Hepatocyte (in vitro differentiated cells): Measurements from ENCODE around the gene XPO4. TPM values are rescaled to one million over a fixed set of nuclear protein-coding genes. Genes with fewer than 3 reads are reported as not detected.
"Not testable (repeated sequence)": the region's sequence is repeated elsewhere in the genome, so short reads cannot be mapped to it uniquely, and the experiment has no call there.

ENCODE experiments used
- DNase-seq: peaks from one replicate; pipeline ENCODE4 v3.0.0-alpha.2; 2016; ENCODE audit warnings: low spot score
- H2AFZ ChIP-seq: fragments of 200-600 bp; sonication (generic); 2 replicates; pipeline ENCODE4 v1.6.0; 2016; ENCODE audit warnings: antibody characterized with exemption, mild to moderate bottlenecking
- H3K27ac ChIP-seq: fragments of 200-600 bp; sonication (generic); 2 replicates; pipeline ENCODE4 v1.5.1; 2016; ENCODE audit warnings: mild to moderate bottlenecking
- H3K27me3 ChIP-seq: fragments of 200-600 bp; sonication (generic); 2 replicates; pipeline ENCODE4 v1.6.1; 2016
- H3K36me3 ChIP-seq: fragments of 200-600 bp; sonication (generic); replicated peaks from 2 replicates; pipeline ENCODE4 v1.5.1; 2016; ENCODE audit warnings: low read depth; ENCODE audit not compliant: insufficient read depth
- H3K4me1 ChIP-seq: fragments of 200-600 bp; sonication (generic); 2 replicates; pipeline ENCODE4 v1.5.1; 2016; ENCODE audit warnings: mild to moderate bottlenecking, moderate library complexity; ENCODE audit not compliant: insufficient read depth
- H3K4me2 ChIP-seq: fragments of 200-600 bp; sonication (generic); 2 replicates; pipeline ENCODE4 v1.6.0; 2016
- H3K4me3 ChIP-seq: fragments of 200-600 bp; sonication (generic); 2 replicates; pipeline ENCODE4 v1.5.1; 2016; ENCODE audit warnings: mild to moderate bottlenecking
- H3K79me2 ChIP-seq: fragments of 200-600 bp; sonication (generic); 2 replicates; pipeline ENCODE4 v1.6.0; 2017; ENCODE audit warnings: mild to moderate bottlenecking
- H3K9me2 ChIP-seq: fragments of 200-600 bp; sonication (generic); replicated peaks from 2 replicates; pipeline ENCODE4 v1.6.0; 2017; ENCODE audit warnings: mild to moderate bottlenecking; ENCODE audit not compliant: insufficient read depth
- H3K9me3 ChIP-seq: fragments of 200-600 bp; sonication (generic); 2 replicates; pipeline ENCODE4 v1.5.1; 2016; ENCODE audit warnings: low read depth, mild to moderate bottlenecking
- H4K20me1 ChIP-seq: fragments of 200-600 bp; sonication (generic); 2 replicates; pipeline ENCODE4 v1.6.0; 2016; ENCODE audit warnings: mild to moderate bottlenecking; ENCODE audit not compliant: insufficient read depth, poor library complexity, severe bottlenecking
- CTCF ChIP-seq: fragments of 200-600 bp; sonication (generic); IDR thresholded peaks from 2 replicates; pipeline ENCODE4 v1.5.1; 2016; ENCODE audit warnings: antibody characterized with exemption, mild to moderate bottlenecking; ENCODE audit not compliant: poor library complexity
- EZH2 ChIP-seq: fragments of 200-600 bp; sonication (generic); IDR thresholded peaks from 2 replicates; pipeline ENCODE4 v1.6.1; 2016; ENCODE audit warnings: antibody characterized with exemption, mild to moderate bottlenecking, borderline replicate concordance
- EZH2phosphoT487 ChIP-seq: fragments of 200-600 bp; sonication (generic); IDR thresholded peaks from one replicate; pipeline ENCODE4 v1.6.1; 2018; ENCODE audit warnings: antibody characterized with exemption, mild to moderate bottlenecking, low read depth, moderate library complexity; ENCODE audit not compliant: unreplicated experiment, severe bottlenecking
- WGBS: methylation state at CpG from one replicate; pipeline ENCODE4 v1.1.6; 2016; ENCODE audit warnings: low lambda C conversion rate; ENCODE audit errors: missing lambda C conversion rate; 5-methylcytosine and 5-hydroxymethylcytosine counted together
- polyA plus RNA-seq: library from polyadenylated mRNA; unstranded; fragments of >200 nt; fragmentation: Nextera tagmentation; extraction: Ambion mirVana; gene quantifications from 2 replicates; pipeline ENCODE4 v1.2.1, GENCODE V29; 2016
- total RNA-seq: library from RNA; depleted of rRNA; stranded (reverse); fragments of >200 nt; gene quantifications from 2 replicates; pipeline ENCODE4 v1.2.3, GENCODE V29; 2014

Gene XPO4
- 15.7 and 20.7 TPM in 2 replicates for total RNA-seq
- 3.4 and 5.4 TPM in 2 replicates for polyA plus RNA-seq

DNA sequence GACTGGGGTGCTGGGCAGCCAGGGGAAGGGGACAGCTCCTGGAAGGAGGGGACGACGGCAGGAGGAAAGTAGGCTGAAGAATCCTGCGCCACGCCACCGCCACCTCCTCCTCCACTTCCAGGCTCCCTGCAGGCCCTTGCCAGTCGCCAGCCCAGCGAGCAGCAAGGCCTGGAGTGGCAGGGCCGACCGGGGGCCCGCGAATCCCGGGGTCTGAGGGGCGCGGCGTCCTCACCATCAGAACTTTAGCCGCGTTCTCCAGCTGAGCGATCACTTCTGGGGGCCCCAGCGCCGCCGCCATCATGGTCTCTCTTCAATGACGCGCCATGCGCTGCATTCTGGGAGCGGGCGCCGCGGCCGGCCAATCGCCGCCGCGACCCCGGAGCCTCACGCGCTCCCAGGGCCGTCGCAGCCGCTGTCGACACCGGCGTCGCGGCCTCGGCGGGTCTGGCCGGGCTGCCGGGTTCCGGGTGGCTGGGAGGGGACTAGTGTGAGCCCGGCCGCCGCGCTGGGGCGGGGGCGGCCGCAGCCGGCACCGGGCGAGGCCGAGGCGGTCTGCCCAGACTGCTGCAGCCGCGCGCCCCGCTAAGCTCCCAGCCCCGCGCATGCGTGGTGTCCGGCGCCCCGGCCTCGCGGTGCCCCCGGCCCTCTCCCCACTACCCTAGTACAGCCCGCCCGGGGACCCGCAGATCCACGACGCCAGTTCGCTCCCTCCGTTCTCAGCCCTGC, at the start of gene XPO4:
Gene XPO4, minus strand, starts transcription at position 309 of the 726 bp plus-strand sequence. Its CDS starts 8 bp downstream, at position 301.
- peak within 1 kb of the TSS; percentile 88 for H2AFZ ChIP-seq

DNA sequence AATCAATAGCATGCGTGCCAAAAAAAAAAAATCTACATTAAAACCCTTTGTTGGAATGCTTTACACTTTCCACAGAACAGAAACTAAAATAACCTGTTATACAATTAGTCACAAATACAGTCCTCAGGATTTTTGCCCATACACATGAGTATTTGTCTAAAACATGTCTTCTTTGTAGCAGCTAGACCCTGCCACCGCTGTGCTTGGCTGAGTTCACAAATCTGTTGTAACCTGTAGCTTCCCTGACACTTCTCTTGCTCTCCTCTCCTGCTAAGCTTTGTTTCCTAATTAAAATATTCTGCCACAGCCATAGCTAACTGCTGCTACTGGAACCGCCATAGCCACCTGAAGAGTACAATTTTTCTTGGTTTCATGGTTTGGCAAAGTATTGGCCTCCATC, 45.5 kb upstream of the XPO4 start:
- not testable (repeated sequence) for H2AFZ ChIP-seq, H3K4me2 ChIP-seq, DNase-seq, H3K36me3 ChIP-seq, H3K79me2 ChIP-seq, H3K9me3 ChIP-seq, H3K9me2 ChIP-seq, H4K20me1 ChIP-seq, H3K27ac ChIP-seq, H3K4me3 ChIP-seq, H3K4me1 ChIP-seq, H3K27me3 ChIP-seq
- WGBS = 90% methylated on average over 3 of the region's 3 CpGs

More for the DNA sequence above, at the start of gene XPO4:
- H3K79me2 ChIP-seq = peaks cover 43% of the 10 kb centered on the region
- peak within 1 kb of the TSS; percentile 83 for H3K4me3 ChIP-seq
- no peaks in the 10 kb centered on the region for H3K4me1 ChIP-seq
- H3K27ac ChIP-seq = peak within 1 kb of the TSS; percentile 99
- no peaks in the 10 kb centered on the region for H3K36me3 ChIP-seq
- no peaks in the 10 kb centered on the region for H3K9me3 ChIP-seq
- H4K20me1 ChIP-seq = no peaks in the 10 kb centered on the region
- DNase-seq = peak; percentile 93
- H3K4me2 ChIP-seq = peak within 1 kb of the TSS; percentile 89
- no peaks in the 10 kb centered on the region for H3K9me2 ChIP-seq
- TF ChIP-seq EZH2 (no peak), EZH2phosphoT487 (no peak), CTCF (no peak)
- no peaks in the 10 kb centered on the region for H3K27me3 ChIP-seq
- under 1% methylated on average over 55 of the region's 81 CpGs for WGBS

GRCh38 chr13:20945952-20946383, 43.4 kb upstream of the XPO4 start:
- H3K27ac ChIP-seq = no peak overlapping the region
- no peaks in the 10 kb centered on the region for H3K9me3 ChIP-seq
- peaks cover 5% of the 10 kb centered on the region for H3K4me1 ChIP-seq
- H3K27me3 ChIP-seq = peaks cover 6% of the 10 kb centered on the region
- no peaks in the 10 kb centered on the region for H3K36me3 ChIP-seq
- peak overlapping the region; percentile 81 for H2AFZ ChIP-seq
- no peaks in the 10 kb centered on the region for H3K79me2 ChIP-seq
- H4K20me1 ChIP-seq = no peaks in the 10 kb centered on the region
- WGBS = 16% methylated on average over 27 of the region's 29 CpGs
- peak overlapping the region; percentile 84 for H3K4me2 ChIP-seq
- no peak for DNase-seq
- H3K9me2 ChIP-seq = no peaks in the 10 kb centered on the region
- TF ChIP-seq EZH2 = no peak
- H3K4me3 ChIP-seq = no peak overlapping the region

DNA sequence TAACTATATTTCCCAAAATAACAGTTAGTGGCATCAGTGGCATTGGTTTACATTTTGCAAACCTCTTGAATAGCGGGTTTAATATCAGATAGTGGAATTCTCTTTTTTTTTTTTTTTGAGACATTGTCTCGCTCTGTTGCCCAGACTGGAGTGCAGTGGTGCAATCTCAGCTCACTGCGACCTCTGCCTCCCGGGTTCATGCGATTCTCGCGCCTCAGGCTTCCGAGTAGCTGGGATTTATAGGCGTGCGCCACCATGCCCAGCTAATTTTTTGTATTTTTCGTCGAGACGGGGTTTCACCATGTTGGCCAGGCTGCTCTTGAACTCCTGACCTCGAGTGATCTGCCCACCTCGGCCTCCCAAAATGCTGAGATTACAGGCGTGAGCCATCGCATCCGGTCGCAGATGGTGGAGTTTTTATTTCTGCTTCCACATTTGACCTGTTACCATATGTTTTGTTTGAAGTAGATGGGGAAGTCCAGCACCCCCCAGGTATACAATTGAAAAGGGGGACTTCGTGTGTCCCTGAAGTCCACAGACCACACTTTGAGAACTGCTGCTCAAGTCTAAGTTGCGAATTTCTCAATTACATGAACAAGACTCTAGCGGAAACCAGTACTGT, 40.5 kb upstream of the XPO4 start:
- H3K79me2 ChIP-seq = no peaks in the 10 kb centered on the region

GRCh38 chr13:20940511-20940910, 38.0 kb upstream of the XPO4 start:
- Histone ChIP-seq H3K4me2 (peak overlapping the region; percentile 14), H3K27ac (peak overlapping the region; percentile 31), H3K4me1 (peaks cover 11% of the 10 kb centered on the region)
- not testable (repeated sequence) for H3K79me2 ChIP-seq, H3K27me3 ChIP-seq, H2AFZ ChIP-seq, H3K4me3 ChIP-seq, H4K20me1 ChIP-seq, H3K36me3 ChIP-seq, H3K9me2 ChIP-seq, H3K9me3 ChIP-seq, DNase-seq
- WGBS = 87% methylated on average over 10 of the region's 10 CpGs

More for the DNA sequence above, 40.5 kb upstream of the XPO4 start:
- no peaks in the 10 kb centered on the region for H3K36me3 ChIP-seq
- WGBS = 84% methylated on average over 22 of the region's 22 CpGs
- H2AFZ ChIP-seq = no peak overlapping the region
- H3K9me3 ChIP-seq = no peaks in the 10 kb centered on the region
- peak overlapping the region; percentile 58 for H3K27ac ChIP-seq
- no peaks in the 10 kb centered on the region for H3K9me2 ChIP-seq
- peaks cover 16% of the 10 kb centered on the region for H3K4me1 ChIP-seq
- TF ChIP-seq CTCF (no peak), EZH2phosphoT487 (no peak), EZH2 (no peak)
- H3K4me2 ChIP-seq = no peak overlapping the region
- DNase-seq = no peak
- peaks cover 6% of the 10 kb centered on the region for H3K27me3 ChIP-seq
- no peaks in the 10 kb centered on the region for H4K20me1 ChIP-seq
- no peak overlapping the region for H3K4me3 ChIP-seq
